Measurements from ENCODE around the gene ARL4D. TPM values are rescaled to one million over a fixed set of nuclear protein-coding genes. Genes with fewer than 3 reads are reported as not detected.

Gene ARL4D
- total RNA-seq, 1 donor from 2014 or later, result 19.7 TPM

GRCh38 chr17:43410557-43411368, 12.0 kb downstream of the ARL4D start:
- no peak overlapping the region for H3K4me3 Mint-ChIP-seq (ENCODE audit: unreplicated experiment)
- no peak for DNase-seq (ENCODE audit: low read depth)
- FAIRE-seq, result no peak
- no peaks in the 10 kb centered on the region for H3K36me3 Mint-ChIP-seq (ENCODE audit: low read depth, unreplicated experiment)
- Histone ChIP-seq H3K4me2 (ENCODE audit: low read length) (no peak overlapping the region), H2AFZ (ENCODE audit: low read depth, low read length) (no peak overlapping the region), H3K27ac (ENCODE audit: low read depth, low read length) (no peak overlapping the region), H3K4me3 (ENCODE audit: insufficient read depth, low read depth, low read length) (no peak overlapping the region), H3K36me3 (ENCODE audit: insufficient read depth, low read length) (no peaks in the 10 kb centered on the region), H3K79me2 (ENCODE audit: insufficient read depth, low read length) (no peaks in the 10 kb centered on the region), H3K9ac (ENCODE audit: low read length) (no peak overlapping the region), H4K20me1 (ENCODE audit: insufficient read depth, low read length) (no peaks in the 10 kb centered on the region), H3K9me3 (ENCODE audit: insufficient read depth, low read depth, low read length) (no peaks in the 10 kb centered on the region), H3K27me3 (ENCODE audit: insufficient read depth, low read length) (no peaks in the 10 kb centered on the region), H3K4me1 (ENCODE audit: insufficient read depth, low read length) (peaks cover 24% of the 10 kb centered on the region)
- TF ChIP-seq EZH2 (IDR thresholded peaks at IDR 0.05; ENCODE audit: insufficient read depth, low read length) (no peak), CTCF (IDR thresholded peaks at IDR 0.05; ENCODE audit: insufficient read depth, low read depth, low read length) (no peak)
- H3K27ac Mint-ChIP-seq (ENCODE audit: unreplicated experiment), result peak overlapping the region; percentile 34
- peaks cover 3% of the 10 kb centered on the region for H3K27me3 Mint-ChIP-seq (ENCODE audit: low read depth, unreplicated experiment)
- H3K4me1 Mint-ChIP-seq (ENCODE audit: low read depth, unreplicated experiment), result peaks cover 45% of the 10 kb centered on the region
- no peaks in the 10 kb centered on the region for H3K9me3 Mint-ChIP-seq (ENCODE audit: unreplicated experiment)

- no peak overlapping the region for H3K9ac ChIP-seq (ENCODE audit: low read length)
- Mint-ChIP-seq H3K27ac (ENCODE audit: unreplicated experiment) (peak overlapping the region; percentile 80), H3K9me3 (ENCODE audit: unreplicated experiment) (no peaks in the 10 kb centered on the region), H3K4me1 (ENCODE audit: low read depth, unreplicated experiment) (peaks cover 44% of the 10 kb centered on the region), H3K4me3 (ENCODE audit: unreplicated experiment) (no peak overlapping the region), H3K36me3 (ENCODE audit: low read depth, unreplicated experiment) (no peaks in the 10 kb centered on the region), H3K27me3 (ENCODE audit: low read depth, unreplicated experiment) (peaks cover 3% of the 10 kb centered on the region)
- FAIRE-seq (no peak), DNase-seq (ENCODE audit: low read depth) (no peak)
- H3K4me2 ChIP-seq (ENCODE audit: low read length), result no peak overlapping the region
- no peaks in the 10 kb centered on the region for H3K79me2 ChIP-seq (ENCODE audit: insufficient read depth, low read length)
- TF ChIP-seq CTCF (IDR thresholded peaks at IDR 0.05; ENCODE audit: insufficient read depth, low read depth, low read length) (no peak), EZH2 (IDR thresholded peaks at IDR 0.05; ENCODE audit: insufficient read depth, low read length) (no peak)
- H3K4me1 ChIP-seq (ENCODE audit: insufficient read depth, low read length), result peaks cover 21% of the 10 kb centered on the region
- no peak overlapping the region for H3K4me3 ChIP-seq (ENCODE audit: insufficient read depth, low read depth, low read length)
- no peaks in the 10 kb centered on the region for H3K36me3 ChIP-seq (ENCODE audit: insufficient read depth, low read length)
- H3K27ac ChIP-seq (ENCODE audit: low read depth, low read length), result no peak overlapping the region
- H2AFZ ChIP-seq (ENCODE audit: low read depth, low read length), result no peak overlapping the region
- no peaks in the 10 kb centered on the region for H3K27me3 ChIP-seq (ENCODE audit: insufficient read depth, low read length)
- no peaks in the 10 kb centered on the region for H3K9me3 ChIP-seq (ENCODE audit: insufficient read depth, low read depth, low read length)
- no peaks in the 10 kb centered on the region for H4K20me1 ChIP-seq (ENCODE audit: insufficient read depth, low read length)
Measured at GRCh38 chr17:43411369-43411677, 12.5 kb downstream of the ARL4D start.

- Histone ChIP-seq H3K36me3 (ENCODE audit: insufficient read depth, low read length) (no peaks in the 10 kb centered on the region), H3K27ac (ENCODE audit: low read depth, low read length) (no peak overlapping the region), H3K79me2 (ENCODE audit: insufficient read depth, low read length) (no peaks in the 10 kb centered on the region), H3K9ac (ENCODE audit: low read length) (no peak overlapping the region), H3K4me3 (ENCODE audit: insufficient read depth, low read depth, low read length) (no peak overlapping the region), H3K9me3 (ENCODE audit: insufficient read depth, low read depth, low read length) (no peaks in the 10 kb centered on the region), H3K4me1 (ENCODE audit: insufficient read depth, low read length) (peaks cover 18% of the 10 kb centered on the region), H3K27me3 (ENCODE audit: insufficient read depth, low read length) (no peaks in the 10 kb centered on the region), H4K20me1 (ENCODE audit: insufficient read depth, low read length) (no peaks in the 10 kb centered on the region), H2AFZ (ENCODE audit: low read depth, low read length) (no peak overlapping the region), H3K4me2 (ENCODE audit: low read length) (no peak overlapping the region)
- no peak for TF ChIP-seq CTCF (IDR thresholded peaks at IDR 0.05; ENCODE audit: insufficient read depth, low read depth, low read length)
- TF ChIP-seq EZH2 (IDR thresholded peaks at IDR 0.05; ENCODE audit: insufficient read depth, low read length), result no peak
- H3K27me3 Mint-ChIP-seq (ENCODE audit: low read depth, unreplicated experiment), result peaks cover 3% of the 10 kb centered on the region
- H3K4me3 Mint-ChIP-seq (ENCODE audit: unreplicated experiment), result no peak overlapping the region
- H3K27ac Mint-ChIP-seq (ENCODE audit: unreplicated experiment), result peak overlapping the region; percentile 80
- DNase-seq (ENCODE audit: low read depth) (no peak), FAIRE-seq (no peak)
- no peaks in the 10 kb centered on the region for H3K36me3 Mint-ChIP-seq (ENCODE audit: low read depth, unreplicated experiment)
- H3K9me3 Mint-ChIP-seq (ENCODE audit: unreplicated experiment), result no peaks in the 10 kb centered on the region
- H3K4me1 Mint-ChIP-seq (ENCODE audit: low read depth, unreplicated experiment), result peaks cover 46% of the 10 kb centered on the region
Measured at GRCh38 chr17:43411749-43412148, 13.0 kb downstream of the ARL4D start.
